ENCODE measurements around the gene MED13L. TPM values are rescaled to one million over a fixed set of nuclear protein-coding genes. Genes with fewer than 3 reads are reported as not detected.

Gene MED13L
- total and polyA plus RNA-seq, 2 donors (not counting 1 experiment from before 2014, with no cell fraction given): 20.3 to 207 TPM

- H3K4me3 ChIP-seq (ENCODE audit: control extremely low read depth in 1 of 5, extremely low read depth in 1 of 5, insufficient read depth in 1 of 5, low read depth in 2 of 5, low read length in 4 of 5): no peak overlapping the region
- no peak for DNase-seq
- Mint-ChIP-seq H3K27me3 (peaks cover 12% of the 10 kb centered on the region), H3K4me1 (no peaks in the 10 kb centered on the region), H3K4me3 (no peak overlapping the region), H3K27ac (no peak overlapping the region), H3K9me3 (ENCODE audit: insufficient read depth) (peaks cover 7% of the 10 kb centered on the region)
- peaks cover 1 to 6% (median 4%) of the 10 kb centered on the region in 3 donors for H3K9me3 ChIP-seq (ENCODE audit: control extremely low read depth in 1 of 3, control insufficient read depth in 2 of 3, insufficient read depth in 1 of 3, low read length in 2 of 3)
- 80% methylated on average over 1 of the region's 8 CpGs for WGBS (ENCODE audit: insufficient coverage)
- intact Hi-C loops (cut with micrococcal nuclease): no loop called here
- TF ChIP-seq, protein P1, sequence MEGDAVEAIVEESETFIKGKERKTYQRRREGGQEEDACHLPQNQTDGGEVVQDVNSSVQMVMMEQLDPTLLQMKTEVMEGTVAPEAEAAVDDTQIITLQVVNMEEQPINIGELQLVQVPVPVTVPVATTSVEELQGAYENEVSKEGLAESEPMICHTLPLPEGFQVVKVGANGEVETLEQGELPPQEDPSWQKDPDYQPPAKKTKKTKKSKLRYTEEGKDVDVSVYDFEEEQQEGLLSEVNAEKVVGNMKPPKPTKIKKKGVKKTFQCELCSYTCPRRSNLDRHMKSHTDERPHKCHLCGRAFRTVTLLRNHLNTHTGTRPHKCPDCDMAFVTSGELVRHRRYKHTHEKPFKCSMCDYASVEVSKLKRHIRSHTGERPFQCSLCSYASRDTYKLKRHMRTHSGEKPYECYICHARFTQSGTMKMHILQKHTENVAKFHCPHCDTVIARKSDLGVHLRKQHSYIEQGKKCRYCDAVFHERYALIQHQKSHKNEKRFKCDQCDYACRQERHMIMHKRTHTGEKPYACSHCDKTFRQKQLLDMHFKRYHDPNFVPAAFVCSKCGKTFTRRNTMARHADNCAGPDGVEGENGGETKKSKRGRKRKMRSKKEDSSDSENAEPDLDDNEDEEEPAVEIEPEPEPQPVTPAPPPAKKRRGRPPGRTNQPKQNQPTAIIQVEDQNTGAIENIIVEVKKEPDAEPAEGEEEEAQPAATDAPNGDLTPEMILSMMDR (IDR thresholded peaks at IDR 0.05): no peak
- no peak for TF ChIP-seq EZH2 (IDR thresholded peaks at IDR 0.05; ENCODE audit: borderline replicate concordance, insufficient read depth, low read depth, low read length, poor library complexity, severe bottlenecking)
- no peak overlapping the region for H3K9ac ChIP-seq (ENCODE audit: low read length)
- no peak for ATAC-seq (ENCODE audit: low read depth)
- H3K4me1 ChIP-seq (ENCODE audit: control insufficient read depth in 2 of 2, insufficient read depth in 2 of 2, low read length in 2 of 2): no peaks in the 10 kb centered on the region
- H3K79me2 ChIP-seq (ENCODE audit: control insufficient read depth, insufficient read depth, low read length): no peaks in the 10 kb centered on the region
- no peak overlapping the region for H3K27ac ChIP-seq (ENCODE audit: low read length in 2 of 2)
- no peaks in the 10 kb centered on the region for H3K27me3 ChIP-seq (replicated peaks in 1 of 4; ENCODE audit: control extremely low read depth in 1 of 4, control insufficient read depth in 3 of 4, insufficient read depth in 4 of 4, low read length in 3 of 4)
- H2AFZ ChIP-seq (ENCODE audit: insufficient read depth, low read depth, low read length, poor library complexity, severe bottlenecking): no peak overlapping the region
- no peaks in the 10 kb centered on the region for H4K20me1 ChIP-seq (ENCODE audit: control insufficient read depth, insufficient read depth, low read length, poor library complexity, severe bottlenecking)
- no peak overlapping the region for H3K4me2 ChIP-seq (replicated peaks; ENCODE audit: low read depth, low read length, poor library complexity, severe bottlenecking)
- no peaks in the 10 kb centered on the region for H3K36me3 ChIP-seq (replicated peaks in 1 of 2; ENCODE audit: control extremely low read depth in 1 of 2, control insufficient read depth in 1 of 2, extremely low read depth in 1 of 2, insufficient read depth in 2 of 2, low read length in 1 of 2)
- ChIA-PET POLR2A (interaction anchor here (0.6 kb wide), 2 partner anchors 322 to 1169 kb away, joined by 5 to 6 read pairs; no protein-coding TSS in a partner anchor), CTCF (interaction anchor here (1.0 kb wide), 1 partner anchor 19 kb away, joined by 4 read pairs; no protein-coding TSS in a partner anchor)
Observed at GRCh38 chr12:115936997-115937916, 340.2 kb downstream of the MED13L start.

DNA sequence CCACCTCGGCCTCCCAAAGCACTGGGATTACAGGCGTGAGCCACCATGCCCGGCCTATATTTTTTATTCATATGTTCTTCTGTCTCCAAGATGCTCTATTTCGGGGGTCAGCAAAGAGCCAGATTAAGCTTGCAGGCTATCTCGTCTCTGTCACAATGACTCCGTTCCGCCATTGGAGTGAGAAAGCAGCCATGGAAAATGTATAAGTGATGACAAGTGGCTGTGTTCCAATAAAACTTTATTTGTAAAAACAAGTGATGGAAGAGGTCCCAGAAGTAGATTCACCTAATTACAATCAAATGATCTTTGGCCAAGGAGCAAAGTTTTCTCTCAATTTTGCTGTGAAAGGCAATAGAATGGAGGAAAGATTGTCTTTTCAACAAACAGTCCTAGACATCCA, 342.6 kb downstream of the MED13L start:
- H3K9me3 Mint-ChIP-seq (ENCODE audit: insufficient read depth): peaks cover 7% of the 10 kb centered on the region
- Histone ChIP-seq H3K27ac (ENCODE audit: low read length in 2 of 2) (no peak overlapping the region), H2AFZ (ENCODE audit: insufficient read depth, low read depth, low read length, poor library complexity, severe bottlenecking) (no peak overlapping the region), H3K4me1 (ENCODE audit: control insufficient read depth in 2 of 2, insufficient read depth in 2 of 2, low read length in 2 of 2) (no peaks in the 10 kb centered on the region), H4K20me1 (ENCODE audit: control insufficient read depth, insufficient read depth, low read length, poor library complexity, severe bottlenecking) (no peaks in the 10 kb centered on the region), H3K4me2 (replicated peaks; ENCODE audit: low read depth, low read length, poor library complexity, severe bottlenecking) (no peak overlapping the region), H3K79me2 (ENCODE audit: control insufficient read depth, insufficient read depth, low read length) (no peaks in the 10 kb centered on the region), H3K9ac (ENCODE audit: low read length) (no peak overlapping the region), H3K4me3 (ENCODE audit: control extremely low read depth in 1 of 5, extremely low read depth in 1 of 5, insufficient read depth in 1 of 5, low read depth in 2 of 5, low read length in 4 of 5) (no peak overlapping the region), H3K9me3 (ENCODE audit: control extremely low read depth in 1 of 3, control insufficient read depth in 2 of 3, insufficient read depth in 1 of 3, low read length in 2 of 3) (peaks cover under 1 to 6% (median 2%) of the 10 kb centered on the region in 3 donors), H3K27me3 (replicated peaks in 1 of 4; ENCODE audit: control extremely low read depth in 1 of 4, control insufficient read depth in 3 of 4, insufficient read depth in 4 of 4, low read length in 3 of 4) (no peaks in the 10 kb centered on the region), H3K36me3 (replicated peaks in 1 of 2; ENCODE audit: control extremely low read depth in 1 of 2, control insufficient read depth in 1 of 2, extremely low read depth in 1 of 2, insufficient read depth in 2 of 2, low read length in 1 of 2) (no peaks in the 10 kb centered on the region)
- no peak overlapping the region for H3K27ac Mint-ChIP-seq
- no peak for DNase-seq
- peaks cover 4% of the 10 kb centered on the region for H3K27me3 Mint-ChIP-seq
- H3K4me3 Mint-ChIP-seq: no peak overlapping the region
- 85% methylated on average over 4 of the region's 7 CpGs for WGBS (ENCODE audit: insufficient coverage)
- CTCF ChIA-PET: no interaction called here
- TF ChIP-seq, protein P1 (IDR thresholded peaks at IDR 0.05): no peak
- TF ChIP-seq EZH2 (IDR thresholded peaks at IDR 0.05; ENCODE audit: borderline replicate concordance, insufficient read depth, low read depth, low read length, poor library complexity, severe bottlenecking): no peak
- POLR2A ChIA-PET: no interaction called here
- ATAC-seq (ENCODE audit: low read depth): no peak
- H3K4me1 Mint-ChIP-seq: no peaks in the 10 kb centered on the region
- intact Hi-C loops (cut with micrococcal nuclease): no loop called here

Data from B cell (primary cell).